Subcutaneous abdominal adipose tissue (tissue), 5 donors: ENCODE measurements around the gene GALNT18.

Experiments used
- H3K27ac ChIP-seq: one replicate; pipeline ENCODE4 v1.7.0; 2013; ENCODE audit warnings: low read depth, mild to moderate bottlenecking, inconsistent platforms, low read length, moderate library complexity
- H3K27me3 ChIP-seq, 5 donors: one replicate each; pipeline ENCODE4 v1.7.0; 2013; ENCODE audit warnings: low read length in 5 of 5, inconsistent platforms in 1 of 5; ENCODE audit not compliant: control insufficient read depth in 5 of 5, insufficient read depth in 4 of 5
- H3K36me3 ChIP-seq, 5 donors: one replicate each; pipeline ENCODE4 v1.7.0; 2013; ENCODE audit warnings: low read length in 5 of 5; ENCODE audit not compliant: control insufficient read depth in 5 of 5, insufficient read depth in 5 of 5
- H3K4me1 ChIP-seq, 5 donors: one replicate each; pipeline ENCODE4 v1.7.0; 2013; ENCODE audit warnings: low read length in 5 of 5, mild to moderate bottlenecking in 3 of 5, moderate library complexity in 1 of 5; ENCODE audit not compliant: control insufficient read depth in 5 of 5, insufficient read depth in 5 of 5
- H3K4me3 ChIP-seq, 5 donors: one replicate each; pipeline ENCODE4 v1.7.0; 2013; ENCODE audit warnings: low read length in 5 of 5, low read depth in 1 of 5
- H3K9ac ChIP-seq, 5 donors: one replicate each; pipeline ENCODE4 v1.7.0; 2013; ENCODE audit warnings: low read length in 5 of 5, mild to moderate bottlenecking in 4 of 5, moderate library complexity in 3 of 5
- H3K9me3 ChIP-seq, 5 donors: one replicate each; pipeline ENCODE4 v1.7.0; 2013; ENCODE audit warnings: low read length in 5 of 5; ENCODE audit not compliant: control insufficient read depth in 5 of 5
- donor health status: healthy.
- donor health status: healthy.
- donor health status: healthy.
- donor health status: healthy.
- donor health status: healthy.

GALNT18 gene

GRCh38 chr11:11498195-11498594, 123.6 kb downstream of the GALNT18 start:
- H3K27ac ChIP-seq = no peak overlapping the region
- H3K9me3 ChIP-seq = no peaks in the 10 kb centered on the region
- no peaks in the 10 kb centered on the region for H3K36me3 ChIP-seq
- H3K27me3 ChIP-seq = no peaks in the 10 kb centered on the region
- no peak overlapping the region for H3K9ac ChIP-seq
- peaks cover 0 to 19% (median 2%) of the 10 kb centered on the region in 5 donors for H3K4me1 ChIP-seq
- H3K4me3 ChIP-seq = no peak overlapping the region

DNA sequence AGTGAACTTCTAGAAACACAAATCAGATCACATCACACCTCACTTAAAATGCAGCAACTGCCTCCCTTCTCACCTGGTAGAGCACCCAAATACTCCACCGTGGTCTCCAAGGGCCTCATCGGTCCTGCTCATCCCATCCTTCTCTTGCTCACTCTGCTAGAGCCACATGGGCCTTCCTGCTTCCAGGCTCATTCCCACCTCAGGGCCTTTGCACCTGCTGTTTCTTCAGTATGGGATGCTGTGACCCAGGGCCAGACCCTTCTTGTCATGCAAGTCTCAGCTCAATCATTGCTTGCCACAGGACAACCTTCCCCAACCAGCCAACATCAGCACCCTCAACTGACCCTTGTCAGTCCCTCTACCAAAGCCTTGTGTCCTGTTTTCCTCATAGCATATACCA, 124.9 kb downstream of the GALNT18 start:
- Histone ChIP-seq H3K9me3 (no peaks in the 10 kb centered on the region), H3K9ac (no peak overlapping the region), H3K27ac (no peak overlapping the region), H3K4me3 (no peak overlapping the region), H3K4me1 (peaks cover 0 to 13% (median 2%) of the 10 kb centered on the region in 5 donors), H3K27me3 (no peaks in the 10 kb centered on the region), H3K36me3 (no peaks in the 10 kb centered on the region)

DNA sequence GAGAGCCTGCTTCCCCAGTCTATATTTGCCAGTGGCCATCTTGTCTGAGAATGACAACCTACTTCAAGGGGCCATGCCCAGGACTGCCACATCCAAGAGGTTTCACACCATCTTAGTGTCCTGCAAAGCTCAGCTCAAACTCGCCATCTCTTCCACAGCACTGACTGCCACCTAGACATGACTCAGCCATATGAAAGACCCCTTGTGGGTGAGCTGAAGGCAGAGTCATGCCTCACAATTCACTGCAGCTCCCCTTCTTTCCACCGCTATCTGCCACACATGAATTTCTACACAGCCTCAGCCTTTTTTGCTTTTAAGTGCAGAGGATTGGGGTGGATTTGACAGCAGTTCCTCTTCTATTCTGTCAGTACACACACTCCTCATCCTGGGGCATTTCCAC, 127.5 kb downstream of the GALNT18 start:
- no peak overlapping the region for H3K27ac ChIP-seq
- H3K4me1 ChIP-seq = peaks cover 0 to 6% (median 0%) of the 10 kb centered on the region in 5 donors
- no peaks in the 10 kb centered on the region for H3K36me3 ChIP-seq
- no peak overlapping the region for H3K9ac ChIP-seq
- H3K4me3 ChIP-seq = no peak overlapping the region
- H3K27me3 ChIP-seq = no peaks in the 10 kb centered on the region
- H3K9me3 ChIP-seq = no peaks in the 10 kb centered on the region

- Histone ChIP-seq H3K9ac (no peak overlapping the region), H3K4me3 (no peak overlapping the region), H3K36me3 (no peaks in the 10 kb centered on the region), H3K27ac (no peak overlapping the region), H3K9me3 (no peaks in the 10 kb centered on the region), H3K27me3 (no peaks in the 10 kb centered on the region), H3K4me1 (peaks cover 0 to 6% (median 0%) of the 10 kb centered on the region in 5 donors)
Measured at GRCh38 chr11:11493698-11494097, 128.1 kb downstream of the GALNT18 start.

DNA sequence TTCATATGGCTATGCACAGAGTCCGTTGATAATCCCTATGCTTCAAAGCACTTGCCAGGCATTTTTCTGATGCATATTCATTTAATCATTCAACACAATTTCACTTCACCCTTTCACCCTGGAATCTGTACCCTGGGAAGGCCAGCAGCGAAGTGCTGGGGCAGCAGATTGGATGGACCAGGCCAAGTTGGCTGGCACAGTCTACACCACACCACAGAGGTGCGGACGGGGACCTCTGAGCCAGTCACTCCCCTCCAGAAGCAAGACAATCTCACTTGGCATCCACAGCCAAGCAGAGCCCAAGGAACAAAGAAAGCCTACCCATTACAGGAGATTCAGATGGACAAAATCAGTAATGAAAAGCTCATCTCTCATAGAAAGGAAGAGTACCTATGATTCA, 130.2 kb downstream of the GALNT18 start:
- H3K27ac ChIP-seq = no peak overlapping the region
- H3K4me3 ChIP-seq = no peak overlapping the region
- H3K4me1 ChIP-seq = no peaks in the 10 kb centered on the region
- H3K9ac ChIP-seq = no peak overlapping the region
- H3K9me3 ChIP-seq = no peaks in the 10 kb centered on the region
- no peaks in the 10 kb centered on the region for H3K36me3 ChIP-seq
- H3K27me3 ChIP-seq = no peaks in the 10 kb centered on the region

DNA sequence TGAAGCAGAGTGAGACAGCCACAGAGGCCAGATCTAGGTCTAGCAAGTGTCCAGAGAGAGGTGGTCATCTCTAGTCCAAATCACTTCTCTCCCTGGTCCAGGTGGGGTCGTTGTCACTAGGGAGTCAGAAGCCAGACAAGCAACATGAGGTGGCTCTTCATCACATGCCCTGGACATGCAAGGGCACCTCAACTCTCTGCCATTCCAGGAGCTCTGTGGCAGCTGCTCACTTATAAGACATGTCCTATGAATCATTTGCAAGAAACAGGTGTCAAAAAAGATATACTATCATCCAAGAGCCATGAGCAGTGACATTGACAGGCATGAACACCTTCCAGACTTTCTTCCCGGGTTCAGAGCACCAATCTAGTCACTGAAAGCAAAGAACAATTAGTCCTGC, 130.8 kb downstream of the GALNT18 start:
- H3K36me3 ChIP-seq = no peaks in the 10 kb centered on the region
- H3K4me3 ChIP-seq = no peak overlapping the region
- no peaks in the 10 kb centered on the region for H3K27me3 ChIP-seq
- no peaks in the 10 kb centered on the region for H3K4me1 ChIP-seq
- no peaks in the 10 kb centered on the region for H3K9me3 ChIP-seq
- no peak overlapping the region for H3K27ac ChIP-seq
- no peak overlapping the region for H3K9ac ChIP-seq

DNA sequence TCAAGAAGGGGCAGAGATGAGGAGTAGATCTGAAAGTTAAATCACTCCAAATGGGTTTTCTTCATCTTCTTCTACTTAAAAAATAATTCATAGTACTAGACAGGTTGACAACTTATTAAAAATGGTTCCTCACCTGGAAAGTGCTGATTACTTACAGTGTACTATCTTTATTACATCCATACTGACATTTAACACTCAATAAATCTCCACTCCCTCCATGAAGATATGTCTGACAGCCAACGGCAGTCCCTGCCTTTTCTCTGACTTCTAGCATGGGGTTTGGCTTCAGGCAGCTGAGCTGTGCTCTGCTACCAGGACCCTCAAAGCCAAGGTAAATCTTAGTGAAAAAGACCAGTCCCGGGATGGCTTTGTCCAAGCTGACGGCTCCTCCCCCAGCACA, 135.4 kb downstream of the GALNT18 start:
- Histone ChIP-seq H3K36me3 (no peaks in the 10 kb centered on the region), H3K4me1 (no peaks in the 10 kb centered on the region), H3K9ac (no peak overlapping the region), H3K27me3 (no peaks in the 10 kb centered on the region), H3K9me3 (no peaks in the 10 kb centered on the region), H3K27ac (no peak overlapping the region), H3K4me3 (no peak overlapping the region)

DNA sequence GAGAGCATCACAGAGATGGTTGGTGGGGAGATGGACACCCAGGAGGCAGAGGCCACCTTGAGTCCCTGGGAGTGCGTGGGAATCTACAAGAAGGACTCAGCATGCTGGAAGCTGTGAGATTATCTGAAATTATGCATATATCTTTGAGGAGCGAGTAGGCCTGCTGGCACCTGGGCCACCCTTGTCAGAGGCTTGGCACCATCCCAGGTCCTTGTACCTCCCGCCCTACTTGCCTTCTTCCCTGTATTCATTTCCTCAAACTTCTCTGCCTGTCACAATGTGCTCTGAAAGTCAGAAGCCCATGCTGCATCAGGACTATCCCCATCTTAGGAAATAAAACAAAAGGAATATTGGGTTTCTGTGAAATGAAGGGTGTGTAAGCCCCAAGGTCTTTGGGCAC, 135.8 kb downstream of the GALNT18 start:
- Histone ChIP-seq H3K4me3 (no peak overlapping the region), H3K27me3 (no peaks in the 10 kb centered on the region), H3K4me1 (peaks cover 0 to 1% (median 0%) of the 10 kb centered on the region in 5 donors), H3K9ac (no peak overlapping the region), H3K36me3 (no peaks in the 10 kb centered on the region), H3K27ac (no peak overlapping the region), H3K9me3 (no peaks in the 10 kb centered on the region)

GRCh38 chr11:11483627-11484026, 138.2 kb downstream of the GALNT18 start:
- Histone ChIP-seq H3K9ac (no peak overlapping the region), H3K36me3 (no peaks in the 10 kb centered on the region), H3K4me3 (no peak overlapping the region), H3K9me3 (no peaks in the 10 kb centered on the region), H3K27me3 (no peaks in the 10 kb centered on the region), H3K27ac (no peak overlapping the region), H3K4me1 (peaks cover 0 to 1% (median 0%) of the 10 kb centered on the region in 5 donors)

DNA sequence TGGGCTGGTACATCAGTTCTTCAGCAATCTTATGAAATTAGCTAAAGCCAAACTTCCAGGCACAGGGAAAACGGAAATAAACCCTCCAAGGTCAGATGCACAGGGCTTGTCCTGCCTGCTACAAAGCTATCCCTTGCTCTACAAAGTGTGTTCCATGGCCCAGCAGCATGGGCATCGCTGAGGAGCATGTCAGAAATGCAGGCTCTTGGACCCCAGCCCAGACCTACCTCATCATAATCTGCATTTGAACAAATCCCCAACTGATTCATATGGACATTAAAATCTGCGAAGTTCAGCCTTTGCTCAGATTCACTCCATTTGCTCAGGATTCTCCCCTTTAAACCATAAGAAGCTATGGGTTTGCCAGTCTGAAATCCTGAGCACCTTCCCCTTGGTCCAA, 139.1 kb downstream of the GALNT18 start:
- H3K9me3 ChIP-seq = no peaks in the 10 kb centered on the region
- no peak overlapping the region for H3K27ac ChIP-seq
- no peaks in the 10 kb centered on the region for H3K36me3 ChIP-seq
- no peak overlapping the region for H3K4me3 ChIP-seq
- peaks cover 0 to 1% (median 0%) of the 10 kb centered on the region in 5 donors for H3K4me1 ChIP-seq
- H3K27me3 ChIP-seq = no peaks in the 10 kb centered on the region
- H3K9ac ChIP-seq = no peak overlapping the region

GRCh38 chr11:11481371-11481770, 140.4 kb downstream of the GALNT18 start:
- Histone ChIP-seq H3K36me3 (no peaks in the 10 kb centered on the region), H3K27ac (no peak overlapping the region), H3K9me3 (no peaks in the 10 kb centered on the region), H3K4me1 (peaks cover 0 to 1% (median 0%) of the 10 kb centered on the region in 5 donors), H3K9ac (no peak overlapping the region), H3K27me3 (peaks cover 0 to 3% (median 0%) of the 10 kb centered on the region in 5 donors), H3K4me3 (no peak overlapping the region)
